Smooth muscle cell of the umbilical artery (primary cell): ENCODE results near the gene MYO16. TPM values are rescaled to one million over a fixed set of nuclear protein-coding genes. Genes with fewer than 3 reads are reported as not detected.

ENCODE experiments used
- total RNA-seq: library from RNA; depleted of rRNA; stranded (reverse); fragments of >200 nt; gene quantifications from 2 replicates; pipeline ENCODE4 v1.2.3, GENCODE V29; 2014

MYO16 gene
- not detected in 2 replicates for total RNA-seq

DNA sequence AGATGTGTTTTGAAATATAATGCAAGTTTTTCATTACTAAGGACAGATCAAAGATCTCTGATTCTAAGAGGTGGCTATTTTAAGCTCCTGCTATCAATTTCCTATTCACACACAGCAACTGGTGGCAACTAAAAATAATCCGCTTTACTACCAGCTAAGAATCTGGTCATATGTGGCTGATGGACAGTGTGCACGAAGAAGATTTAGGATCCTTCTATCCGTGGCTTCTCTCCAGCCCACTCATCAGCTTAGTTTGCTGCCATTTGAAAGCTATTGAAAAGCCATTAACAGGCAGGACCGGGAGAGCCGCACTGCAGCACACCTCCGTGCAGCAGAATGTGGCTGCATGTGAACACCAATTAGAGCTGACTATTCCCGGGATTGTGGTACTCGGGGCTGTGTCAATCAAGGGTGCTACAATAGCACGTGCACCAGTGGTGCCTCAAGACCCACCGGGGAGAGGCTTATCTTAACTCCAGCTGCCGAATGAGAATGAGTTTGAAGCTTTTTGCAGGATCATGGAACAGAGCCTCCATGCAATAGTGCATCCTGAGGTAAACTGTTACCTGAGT, at the start of gene MYO16:
Gene MYO16 (plus strand): TSS at position 431 of the 572 bp plus-strand sequence. CDS start 234 bp downstream, outside the sequence.

